GM21381 (cell line): ENCODE results near the gene SH2D3A.

Experiments
- ATAC-seq: cut with Tn5 transposase; IDR thresholded peaks from one replicate; pipeline ENCODE4 v1.9.1; 2021; ENCODE audit warnings: mild to moderate bottlenecking, moderate library complexity; ENCODE audit not compliant: unreplicated experiment

The SH2D3A gene

DNA sequence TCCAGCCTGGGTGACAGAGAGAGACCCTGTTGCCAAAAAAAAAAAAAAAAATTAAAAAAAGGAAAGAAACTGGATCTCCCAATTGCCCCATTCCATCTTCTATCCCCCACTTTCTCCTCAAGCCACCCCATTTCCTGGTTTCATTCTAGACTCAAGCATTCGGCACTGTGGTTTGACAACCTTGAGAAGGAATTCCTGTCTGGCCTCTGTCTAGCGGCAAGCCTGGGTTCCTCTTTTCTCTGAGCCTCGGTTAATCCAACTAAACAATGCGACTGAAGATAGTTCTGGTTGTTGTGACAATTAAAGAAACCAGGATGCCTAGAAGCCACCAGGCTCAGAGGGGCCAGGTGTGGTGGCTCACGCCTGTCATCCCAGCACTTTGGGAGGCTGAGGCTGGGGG lies 43.5 kb downstream of the SH2D3A start:
- ATAC-seq = no peak

DNA sequence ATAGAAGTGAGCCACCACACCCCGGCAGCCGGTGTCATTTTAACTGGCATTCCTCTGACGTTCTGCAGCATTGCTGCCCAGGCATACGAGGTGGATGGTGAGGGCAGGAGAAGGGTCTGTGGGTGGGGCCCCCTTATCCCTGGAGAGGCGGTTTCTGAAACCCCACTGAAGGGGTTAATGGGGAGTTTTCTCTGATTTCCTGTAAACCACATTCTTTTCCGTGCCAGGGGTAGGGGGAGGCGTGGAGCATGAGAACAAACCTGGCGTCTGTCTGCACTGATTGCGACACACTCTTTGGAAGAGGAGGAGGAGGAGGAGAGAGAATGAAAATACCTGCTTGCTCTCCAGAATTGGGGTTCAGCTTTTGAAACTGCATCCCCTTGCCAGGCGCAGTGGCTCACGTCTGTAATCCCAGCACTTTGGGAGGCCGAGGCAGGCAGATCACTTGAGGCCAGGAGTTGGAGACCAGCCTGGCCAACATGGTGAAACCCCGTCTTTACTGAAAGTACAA lies 44.1 kb downstream of the SH2D3A start:
- no peak for ATAC-seq

DNA sequence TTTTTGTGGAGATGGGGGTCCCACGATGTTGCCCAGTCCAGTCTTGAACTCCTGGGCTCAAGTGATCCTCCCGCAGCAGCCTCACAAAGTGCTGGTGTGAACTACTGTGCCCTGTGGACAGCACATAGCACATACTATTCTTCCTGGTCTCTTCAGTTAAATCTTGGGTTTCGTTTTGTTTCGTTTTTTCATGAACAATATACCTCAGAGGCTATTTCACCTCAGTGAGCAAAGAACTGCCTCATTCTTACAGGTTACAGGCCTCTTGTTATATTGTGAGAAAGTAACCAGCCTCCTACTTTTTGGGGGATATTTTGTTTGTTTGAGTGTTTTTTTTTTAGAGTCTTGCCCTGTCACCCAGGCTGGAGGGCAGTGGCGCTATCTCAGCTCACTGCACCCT lies 45.5 kb downstream of the SH2D3A start:
- ATAC-seq = no peak

DNA sequence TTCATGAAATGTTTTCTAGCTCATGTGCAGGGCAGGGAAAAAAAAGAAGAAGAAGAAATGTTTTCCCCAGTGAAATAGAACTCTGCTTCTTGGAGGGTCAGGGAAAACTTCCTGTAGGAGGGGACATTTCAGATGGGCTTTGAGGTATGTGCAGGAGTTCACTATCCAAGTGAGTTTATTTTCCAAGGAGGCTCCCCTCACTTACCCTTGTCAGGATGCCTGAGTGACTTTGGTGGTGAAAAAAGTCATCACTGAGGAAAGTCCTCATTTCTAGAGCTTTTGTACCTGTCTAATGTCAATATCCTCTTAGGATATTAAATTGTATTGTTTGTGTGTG lies 46.1 kb downstream of the SH2D3A start:
- no peak for ATAC-seq

DNA sequence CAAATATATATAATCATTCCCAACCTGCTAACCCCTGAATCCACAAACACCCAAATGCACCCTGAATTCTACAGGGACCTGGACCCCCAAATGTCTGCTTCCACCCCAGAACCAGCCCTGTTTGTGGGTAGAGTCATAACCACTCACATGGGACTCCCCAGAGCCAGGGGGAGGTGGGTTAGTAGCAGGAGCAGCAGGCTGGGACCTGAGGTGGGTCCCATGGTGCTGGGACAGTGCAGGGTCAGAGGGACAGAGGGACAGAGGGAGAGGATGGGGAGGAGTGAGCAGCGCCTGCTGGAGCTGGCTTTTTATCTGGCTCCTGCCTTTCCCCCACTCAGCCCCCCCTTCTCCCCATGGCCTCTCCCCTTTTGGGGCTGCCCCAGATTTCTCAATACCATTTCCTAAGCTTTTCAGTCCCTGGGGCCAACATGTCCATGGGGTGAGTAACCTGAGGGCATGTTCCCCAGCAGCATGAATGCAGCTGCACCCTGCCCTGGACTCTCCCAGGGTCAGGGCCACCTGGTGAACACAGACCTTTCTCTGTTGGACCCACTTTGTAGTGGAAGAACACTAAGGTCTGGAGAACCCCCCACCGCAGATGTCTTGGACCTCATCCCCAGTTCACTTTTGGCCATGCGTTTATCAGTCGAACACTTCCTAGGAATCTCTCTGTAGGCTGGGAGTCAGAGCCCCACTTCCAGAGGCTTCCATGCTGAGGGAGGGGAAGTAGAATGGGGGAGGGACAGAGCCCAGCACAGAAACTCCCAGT lies 46.7 kb downstream of the SH2D3A start, which contains the start of gene C3:
TSS of gene C3 (minus strand) at position 282 of the 769 bp plus-strand sequence. CDS start at position 221, 61 bp downstream.
- no peak for ATAC-seq

DNA sequence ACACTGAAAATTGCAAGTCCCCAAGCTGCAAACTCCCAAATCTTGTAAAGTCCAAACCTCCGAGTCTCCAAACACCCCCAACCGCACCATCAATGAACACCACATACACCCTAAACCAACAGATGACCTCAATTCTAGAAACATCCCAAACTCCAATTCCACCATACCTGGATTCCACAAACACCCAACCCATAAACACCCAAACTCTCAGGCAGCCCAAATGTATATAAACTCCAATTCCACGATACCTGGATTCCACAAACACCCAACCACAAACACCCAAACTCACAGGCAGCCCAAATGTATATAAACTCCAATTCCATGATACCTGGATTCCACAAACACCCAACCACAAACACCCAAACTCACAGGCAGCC lies 47.3 kb downstream of the SH2D3A start:
- no peak for ATAC-seq

DNA sequence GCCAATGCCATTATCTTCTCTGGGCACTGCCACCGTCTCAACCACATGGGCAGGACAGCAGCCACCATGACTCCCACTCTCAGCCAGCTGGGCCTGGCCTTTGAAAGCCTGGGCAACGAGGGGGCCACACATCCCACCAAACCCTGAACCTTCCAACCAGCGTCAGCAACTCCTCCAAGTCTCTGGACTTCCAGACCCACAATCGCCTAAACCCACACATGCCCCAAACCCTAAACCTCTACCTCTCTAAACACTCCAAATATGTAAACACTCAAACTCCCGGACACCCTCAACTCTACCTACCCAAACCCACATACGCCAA lies 47.7 kb downstream of the SH2D3A start:
- no peak for ATAC-seq

DNA sequence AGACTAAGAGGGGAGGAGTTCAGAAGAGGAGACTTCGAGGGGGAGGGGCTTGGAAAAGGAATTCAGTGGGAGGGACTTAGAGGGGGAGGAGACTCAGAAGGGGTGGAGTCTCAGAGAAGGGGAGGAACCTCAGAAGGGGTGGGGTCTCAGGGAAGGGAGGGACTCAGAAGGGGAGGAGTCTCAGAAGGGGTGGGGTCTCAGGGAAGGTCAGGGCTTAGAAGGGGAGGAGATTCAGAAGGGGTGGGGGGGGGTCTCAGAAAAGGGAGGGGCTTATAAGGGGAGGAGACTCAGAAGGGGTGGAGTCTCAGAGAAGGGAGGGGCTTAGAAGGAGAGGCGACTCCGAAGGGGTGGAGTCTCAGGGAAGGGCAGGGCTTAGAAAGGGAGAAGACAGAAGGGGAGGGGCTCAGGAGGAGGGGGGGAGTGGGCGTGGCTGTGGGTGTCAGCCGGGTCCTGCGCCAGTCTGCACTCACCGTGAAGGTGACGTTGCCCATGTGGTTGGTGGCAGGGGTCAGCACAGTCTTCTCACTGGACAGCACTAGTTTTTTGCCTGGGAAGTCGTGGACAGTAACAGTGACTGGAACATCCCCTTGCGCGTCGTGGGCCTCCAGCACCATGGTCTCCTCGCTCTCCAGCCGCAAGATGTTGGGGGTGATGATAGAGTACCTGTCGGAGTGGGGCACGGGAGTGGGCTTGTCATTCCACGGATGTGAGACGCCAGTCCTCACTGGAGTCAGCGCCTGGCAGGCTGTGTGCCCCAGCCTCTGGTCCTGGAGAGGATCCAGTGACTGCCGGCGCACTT lies 48.3 kb downstream of the SH2D3A start:
- no peak for ATAC-seq

DNA sequence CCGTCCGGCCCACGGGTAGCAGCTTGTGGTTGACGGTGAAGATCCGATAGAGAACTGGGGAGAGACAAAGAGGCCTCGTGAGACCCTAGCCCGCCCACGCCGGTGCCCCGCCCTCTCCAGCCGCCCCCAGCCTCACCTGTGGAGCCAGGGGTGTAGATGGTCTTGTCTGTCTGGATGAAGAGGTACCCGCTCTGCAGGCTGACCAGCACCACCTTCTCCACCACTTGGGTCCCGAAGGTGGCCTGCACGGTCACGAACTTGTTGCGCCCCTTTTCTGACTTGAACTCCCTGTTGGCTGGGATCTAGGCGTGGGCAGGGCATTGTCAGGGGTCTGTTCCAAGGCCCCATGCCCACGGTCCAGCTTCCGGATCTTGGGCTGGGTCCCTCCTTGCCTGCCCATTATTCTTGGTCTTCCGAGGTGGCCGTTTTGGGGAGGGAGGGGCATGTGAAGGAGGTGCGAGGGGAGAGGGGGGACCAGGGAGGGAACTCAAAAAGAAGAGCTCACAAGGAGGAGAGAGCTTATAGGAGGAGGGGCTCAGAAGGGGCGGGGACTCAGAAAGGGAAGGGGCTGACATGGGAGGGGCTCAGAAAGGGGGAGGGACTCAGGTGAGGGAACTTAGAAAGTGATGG lies 49.0 kb downstream of the SH2D3A start:
- no peak for ATAC-seq

DNA sequence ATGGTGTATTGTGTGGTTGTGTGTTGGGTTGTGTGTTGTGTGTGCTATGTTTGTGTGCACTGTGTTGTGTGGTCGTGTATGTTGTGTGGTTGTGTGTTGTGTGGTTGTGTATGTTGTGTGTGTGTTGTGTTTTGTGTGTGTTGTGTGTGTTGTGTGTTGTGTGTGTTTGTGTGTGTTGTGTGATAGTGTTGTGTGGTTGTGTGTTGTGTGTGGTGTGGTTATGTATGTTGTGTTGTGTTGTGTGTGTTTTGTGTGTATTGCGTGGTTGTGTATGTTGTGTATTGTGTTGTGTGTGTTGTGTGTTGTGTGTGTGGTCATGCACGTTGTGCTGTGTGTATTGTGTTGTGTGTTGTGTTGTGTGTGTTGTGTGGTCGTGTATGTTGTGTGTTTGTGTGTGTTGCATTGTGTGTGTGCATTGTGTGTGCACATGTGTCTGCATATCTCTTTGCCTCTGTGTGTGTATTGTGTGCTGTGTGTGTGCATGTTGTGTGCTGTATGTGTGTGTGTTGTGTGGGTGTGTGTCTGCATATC lies 49.7 kb downstream of the SH2D3A start:
- no peak for ATAC-seq

DNA sequence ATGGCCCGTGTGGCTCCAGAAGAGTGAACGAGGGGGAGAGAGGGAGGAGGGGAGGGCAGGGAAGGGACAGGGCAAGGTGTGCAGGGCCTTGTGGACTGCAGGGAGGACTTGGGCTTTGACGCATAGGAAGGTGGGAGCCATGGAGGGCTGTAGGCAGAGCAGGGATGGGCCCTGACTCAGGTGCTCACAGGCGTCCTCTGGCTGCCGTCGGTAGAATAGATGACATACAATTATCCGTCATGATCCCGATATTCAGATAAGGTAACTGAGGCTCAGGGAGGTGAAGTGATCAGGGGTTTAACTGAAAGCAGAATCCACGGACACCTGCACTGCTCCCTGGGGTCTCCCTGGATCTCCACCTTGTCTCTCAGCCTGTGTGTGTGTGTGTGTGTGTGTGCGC lies 50.2 kb downstream of the SH2D3A start:
- ATAC-seq = no peak

DNA sequence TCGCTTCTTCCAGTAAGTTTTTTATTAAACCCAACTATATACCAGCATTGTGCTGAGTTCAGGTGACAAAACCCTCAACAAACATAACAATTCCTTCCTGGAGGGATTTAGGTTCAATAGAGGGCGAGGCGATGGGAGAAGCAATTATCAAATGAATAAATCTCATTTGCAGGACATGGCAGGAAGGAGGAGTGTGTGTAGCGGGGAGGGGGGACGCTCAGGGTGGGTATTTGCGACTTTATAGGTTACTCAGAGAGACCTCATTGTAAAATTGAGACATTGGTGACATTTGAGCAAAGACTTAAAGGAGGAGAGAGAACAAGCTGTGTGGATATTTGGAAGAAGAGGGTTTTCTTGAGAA lies 50.6 kb downstream of the SH2D3A start:
- no peak for ATAC-seq

DNA sequence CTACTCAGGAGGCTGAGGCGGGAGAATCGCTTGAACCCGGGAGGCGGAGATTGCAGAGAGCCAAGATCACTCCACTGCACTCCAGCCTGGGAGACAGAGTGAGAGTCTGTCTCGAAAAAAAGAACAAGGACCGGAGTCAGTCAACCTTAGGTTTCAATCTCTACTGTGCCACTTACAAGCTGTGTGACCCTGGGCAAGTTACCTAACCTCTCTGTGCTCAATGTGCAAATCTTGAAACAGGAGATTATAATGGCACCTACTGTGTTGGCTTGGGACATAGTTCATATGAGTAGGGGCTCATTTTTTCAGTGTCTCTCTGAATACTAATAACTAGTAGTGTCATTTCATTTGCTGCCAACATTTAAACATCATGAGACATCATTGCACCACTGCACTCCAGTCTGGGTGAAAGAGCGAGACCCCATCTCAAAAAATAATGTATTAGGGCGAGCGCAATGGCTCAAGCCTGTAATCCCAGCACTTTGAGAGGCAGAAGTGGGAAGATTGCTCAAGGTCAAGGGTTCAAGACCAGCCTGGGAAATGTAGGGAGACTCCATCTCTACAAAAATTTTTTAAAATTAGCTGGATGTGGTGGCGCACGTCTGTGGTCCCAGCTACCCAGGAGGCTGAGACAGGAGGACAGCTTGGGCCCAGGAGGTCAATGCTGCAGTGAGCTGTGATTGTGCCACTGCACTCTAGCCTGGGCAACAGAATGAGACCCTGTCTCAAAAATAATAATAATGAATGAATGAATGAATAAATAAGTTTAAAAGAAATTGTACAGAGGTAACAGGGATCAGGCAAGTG lies 52.3 kb downstream of the SH2D3A start:
- no peak for ATAC-seq

DNA sequence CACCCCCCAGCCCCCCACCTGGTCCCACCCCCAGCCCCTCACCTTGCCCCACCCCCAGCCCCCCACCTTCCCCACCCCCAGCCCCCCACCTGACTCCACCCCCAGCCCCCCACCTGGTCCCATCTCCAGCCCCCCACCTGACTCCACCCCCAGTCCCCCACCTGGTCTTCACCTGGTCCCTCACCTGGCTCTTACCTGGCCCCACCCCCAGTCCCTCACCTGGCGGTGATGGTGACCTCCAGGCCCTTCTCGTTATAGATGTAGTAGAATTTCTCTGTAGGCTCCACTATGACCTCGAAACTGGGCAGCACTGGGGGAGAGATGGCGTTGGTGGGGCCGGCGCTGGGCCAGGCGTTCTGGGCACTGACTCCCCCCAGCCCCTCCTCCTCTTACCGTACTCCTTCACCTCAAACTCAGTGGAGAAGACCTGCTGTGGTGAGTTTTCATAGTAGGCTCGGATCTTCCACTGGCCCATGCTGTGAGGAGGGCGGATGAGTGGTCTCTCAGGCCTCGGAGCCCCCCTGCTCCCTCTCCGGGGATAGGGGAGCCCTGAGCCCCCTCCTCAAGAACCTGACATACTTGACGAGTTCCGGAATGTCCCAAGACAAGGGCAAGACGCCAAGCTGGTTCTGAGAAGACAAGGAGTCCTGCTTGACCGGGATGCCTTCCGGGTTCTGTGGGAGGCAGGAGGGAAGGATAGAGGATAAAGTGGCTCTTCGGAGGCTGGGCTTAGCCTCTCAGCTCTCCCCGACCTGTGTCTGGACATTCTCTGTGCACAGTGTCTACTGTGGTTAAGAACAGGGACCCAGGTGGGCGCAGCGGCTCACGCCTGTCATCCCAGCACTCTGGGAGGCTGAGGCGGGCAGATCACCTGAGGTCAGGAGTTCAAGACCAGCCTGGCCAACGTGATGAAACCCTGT lies 53.2 kb downstream of the SH2D3A start:
- no peak for ATAC-seq

DNA sequence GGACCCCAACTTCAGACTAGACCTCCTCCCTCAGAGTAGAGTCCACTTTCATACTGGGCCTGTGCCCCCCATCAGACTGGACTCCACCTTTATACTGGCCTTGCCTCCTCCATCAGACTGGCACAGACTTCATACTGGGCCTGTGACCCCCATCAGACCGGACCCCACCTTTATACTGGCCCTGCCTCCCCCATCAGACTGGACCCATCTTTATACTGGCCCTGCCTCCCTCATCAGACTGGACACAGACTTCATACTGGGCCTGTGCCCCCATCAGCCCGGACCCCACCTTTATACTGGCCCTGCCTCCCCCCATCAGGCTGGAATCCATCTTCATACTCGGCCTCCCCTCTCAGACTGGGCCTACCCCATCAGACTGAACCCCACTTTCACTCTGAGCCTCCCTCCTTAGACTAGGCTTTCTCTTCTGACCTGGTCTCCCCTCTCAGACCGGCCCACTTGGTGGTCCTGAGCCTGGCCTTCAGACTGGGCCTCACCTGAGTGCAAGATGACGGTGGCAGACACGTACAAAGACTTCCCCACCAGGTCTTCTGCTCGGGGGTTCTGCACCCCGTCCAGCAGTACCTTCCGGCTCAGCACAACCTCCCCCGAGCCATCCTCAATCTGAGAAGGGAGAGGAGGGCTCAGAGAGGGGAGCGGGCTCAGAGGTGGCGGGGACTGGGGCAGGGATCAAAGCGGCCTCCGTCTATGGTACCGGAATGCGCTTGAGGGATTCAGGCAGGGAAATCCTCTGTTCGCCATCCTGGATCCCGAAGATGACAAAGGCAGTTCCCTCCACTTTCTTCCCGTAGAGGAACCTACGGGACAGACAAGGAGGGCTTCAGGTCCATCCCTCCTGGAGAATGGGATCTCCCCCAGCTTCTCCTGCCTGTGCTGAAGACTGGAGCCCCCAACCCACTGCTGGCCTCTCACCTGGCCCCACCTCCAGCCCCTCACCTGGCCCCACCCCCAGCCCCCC lies 54.3 kb downstream of the SH2D3A start:
- no peak for ATAC-seq

DNA sequence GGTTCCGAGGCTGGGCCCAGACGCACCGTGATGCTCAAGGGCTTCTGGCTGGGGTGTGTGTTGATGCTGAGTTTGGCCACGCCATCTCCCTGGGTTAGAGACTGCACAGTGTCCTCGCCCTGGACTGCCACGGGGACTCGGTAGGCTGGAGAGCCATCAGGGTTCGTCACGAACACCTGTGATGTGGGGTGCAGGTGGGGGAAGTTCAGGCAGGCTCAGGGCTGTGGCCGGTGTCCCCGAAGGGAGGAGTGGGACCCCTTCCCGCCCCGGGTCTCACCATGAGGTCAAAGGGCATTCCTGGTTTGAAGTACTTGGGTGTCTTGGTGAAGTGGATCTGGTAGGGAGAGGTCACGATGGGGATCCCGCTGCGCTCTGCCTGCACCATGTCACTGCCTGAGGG lies 55.0 kb downstream of the SH2D3A start:
- ATAC-seq = no peak

DNA sequence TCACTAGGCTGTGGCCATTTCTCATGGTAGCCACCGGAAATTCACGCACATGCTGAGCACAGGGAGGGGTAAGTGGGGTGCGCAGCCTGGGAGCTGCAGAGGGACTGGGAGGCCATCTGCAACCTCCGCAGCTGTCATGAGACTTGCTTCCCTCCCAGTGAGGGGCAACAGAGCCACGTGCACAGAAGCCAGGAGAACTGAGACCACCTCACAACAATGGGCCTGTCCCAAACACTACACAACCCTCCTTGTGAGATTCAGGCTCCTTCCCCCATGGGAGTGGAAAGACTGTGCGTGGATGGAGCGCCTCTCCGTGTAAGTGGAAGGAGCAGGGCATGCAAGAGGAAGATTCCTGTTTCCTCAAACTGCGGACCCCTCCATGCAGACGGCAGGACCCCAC lies 55.6 kb downstream of the SH2D3A start:
- no peak for ATAC-seq

DNA sequence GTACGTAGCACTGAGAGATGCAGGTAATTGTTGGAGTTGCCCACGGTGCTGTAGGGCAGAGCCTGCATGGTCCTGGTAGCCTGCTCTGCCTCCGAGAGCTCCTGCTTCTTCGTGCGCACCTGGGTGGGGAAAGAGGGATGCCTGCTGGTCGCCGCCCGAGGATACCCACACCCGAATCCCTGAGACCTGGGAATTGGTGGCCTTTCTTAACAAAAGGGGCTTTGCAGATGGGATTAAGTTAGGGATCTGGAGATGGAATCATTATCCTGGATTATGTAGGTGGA lies 56.2 kb downstream of the SH2D3A start:
- no peak for ATAC-seq
